Prostate gland (tissue), 2 donors: Measurements from ENCODE around the gene CACNA1A.

Experiments
- CTCF ChIP-seq, 4 experiments: fragments of 200-600 bp in 2 of 4; fragments of 450-650 bp in 2 of 4; sonication (generic) in 2 of 4; IDR thresholded peaks; 1 replicate in 3 of 4; 2 replicates in 1 of 4; pipeline ENCODE4 v1.5.1; 2016 to 2019; ENCODE audit warnings: antibody characterized with exemption in 4 of 4, mild to moderate bottlenecking in 2 of 4, moderate library complexity in 2 of 4
- POLR2A ChIP-seq: fragments of 450-650 bp; IDR thresholded peaks from one replicate; pipeline ENCODE4 v1.6.1; 2016; ENCODE audit warnings: antibody characterized with exemption, mild to moderate bottlenecking

GRCh38 chr19:13537454-13537853, 31.2 kb upstream of the CACNA1A start:
- no peak for TF ChIP-seq POLR2A
- no peak for TF ChIP-seq CTCF (IDR thresholded peaks at IDR 0.05)
